ENCODE results near the gene TSC22D1.

The TSC22D1 gene

GRCh38 chr13:44452418-44452817, 123.7 kb downstream of the TSC22D1 start:
- no peak for DNase-seq (ENCODE audit: low read depth in 2 of 2)

- DNase-seq (ENCODE audit: low read depth in 2 of 2), result no peak
These were observed 124.5 kb downstream of the TSC22D1 start for GRCh38 chr13:44451651-44452050.

GRCh38 chr13:44451126-44451525, 125.0 kb downstream of the TSC22D1 start:
- DNase-seq (ENCODE audit: low read depth in 2 of 2), result no peak

GRCh38 chr13:44449999-44450821, 125.9 kb downstream of the TSC22D1 start:
- DNase-seq (ENCODE audit: low read depth in 2 of 2), result no peak

- DNase-seq (ENCODE audit: low read depth in 2 of 2), result no peak
These were observed 127.3 kb downstream of the TSC22D1 start for GRCh38 chr13:44448875-44449274.

- DNase-seq (ENCODE audit: low read depth in 2 of 2), result no peak
These were observed 127.8 kb downstream of the TSC22D1 start for GRCh38 chr13:44448373-44448772.

- no peak for DNase-seq (ENCODE audit: low read depth in 2 of 2)
These were observed 128.3 kb downstream of the TSC22D1 start for GRCh38 chr13:44447783-44448321.

- DNase-seq (ENCODE audit: low read depth in 2 of 2), result no peak
These were observed 136.0 kb downstream of the TSC22D1 start for GRCh38 chr13:44440046-44440608.

- no peak for DNase-seq (ENCODE audit: low read depth in 2 of 2)
These were observed 136.6 kb downstream of the TSC22D1 start for GRCh38 chr13:44439452-44440024.

GRCh38 chr13:44438234-44438579, 137.9 kb downstream of the TSC22D1 start:
- DNase-seq (ENCODE audit: low read depth in 2 of 2), result no peak

GRCh38 chr13:44437356-44438233, 138.5 kb downstream of the TSC22D1 start:
- no peak for DNase-seq (ENCODE audit: low read depth in 2 of 2)

- peak in 1 of 2 donors; percentile 17 for DNase-seq (ENCODE audit: low read depth in 2 of 2)
These were observed 139.4 kb downstream of the TSC22D1 start for GRCh38 chr13:44436589-44437337.

- no peak for DNase-seq (ENCODE audit: low read depth in 2 of 2)
These were observed 140.1 kb downstream of the TSC22D1 start for GRCh38 chr13:44435919-44436510.

GRCh38 chr13:44435142-44435918, 140.8 kb downstream of the TSC22D1 start:
- DNase-seq (ENCODE audit: low read depth in 2 of 2), result peak; percentile 81

- no peak for DNase-seq (ENCODE audit: low read depth in 2 of 2)
These were observed 141.4 kb downstream of the TSC22D1 start for GRCh38 chr13:44434766-44435141.

GRCh38 chr13:44433863-44434765, 142.0 kb downstream of the TSC22D1 start:
- no peak for DNase-seq (ENCODE audit: low read depth in 2 of 2)

- DNase-seq (ENCODE audit: low read depth in 2 of 2), result no peak
These were observed 143.5 kb downstream of the TSC22D1 start for GRCh38 chr13:44432650-44433049.

GRCh38 chr13:44431150-44431549, 145.0 kb downstream of the TSC22D1 start:
- no peak for DNase-seq (ENCODE audit: low read depth in 2 of 2)

GRCh38 chr13:44429311-44429710, 146.8 kb downstream of the TSC22D1 start:
- no peak for DNase-seq (ENCODE audit: low read depth in 2 of 2)
